ENCODE results near the gene NSFL1C.

- TF ChIP-seq EP300 (IDR thresholded peaks at IDR 0.05; ENCODE audit: borderline replicate concordance): no peak
- TF ChIP-seq TAF1 (IDR thresholded peaks at IDR 0.05; ENCODE audit: low read depth): no peak
- TF ChIP-seq MAX (IDR thresholded peaks at IDR 0.05): no peak
- TF ChIP-seq CEBPB (IDR thresholded peaks at IDR 0.05): no peak
- TF ChIP-seq RAD21 (IDR thresholded peaks at IDR 0.05; ENCODE audit: low read depth): no peak
- no peak for TF ChIP-seq ZBTB7A (IDR thresholded peaks at IDR 0.05; ENCODE audit: low read depth)
- no peak for TF ChIP-seq FOXM1 (IDR thresholded peaks at IDR 0.05; ENCODE audit: borderline replicate concordance, low read depth)
- no peak for TF ChIP-seq CREB1 (IDR thresholded peaks at IDR 0.05; ENCODE audit: low read depth)
- no peak for TF ChIP-seq REST (IDR thresholded peaks at IDR 0.05; ENCODE audit: low read depth)
- TF ChIP-seq TCF12 (IDR thresholded peaks at IDR 0.05; ENCODE audit: low read depth): no peak
Measured at GRCh38 chr20:1418350-1418749, 48.3 kb downstream of the NSFL1C start.
